NCI-H1092 (cell line): ENCODE measurements around the gene GALNT1.
"Not testable (repeated sequence)": the region's sequence is repeated elsewhere in the genome, so short reads cannot be mapped to it uniquely, and the experiment has no call there.

Experiments used
- DNase-seq: peaks from one replicate; lab custom pipeline; 2025; lab: John Stamatoyannopoulos, UW

Gene GALNT1

GRCh38 chr18:35581546-35581897 is at the start of gene GALNT1:
GALNT1 (plus strand) TSS chr18:35581740; CDS start chr18:35654663, 72,923 bp downstream.
- DNase-seq, result no peak

DNA sequence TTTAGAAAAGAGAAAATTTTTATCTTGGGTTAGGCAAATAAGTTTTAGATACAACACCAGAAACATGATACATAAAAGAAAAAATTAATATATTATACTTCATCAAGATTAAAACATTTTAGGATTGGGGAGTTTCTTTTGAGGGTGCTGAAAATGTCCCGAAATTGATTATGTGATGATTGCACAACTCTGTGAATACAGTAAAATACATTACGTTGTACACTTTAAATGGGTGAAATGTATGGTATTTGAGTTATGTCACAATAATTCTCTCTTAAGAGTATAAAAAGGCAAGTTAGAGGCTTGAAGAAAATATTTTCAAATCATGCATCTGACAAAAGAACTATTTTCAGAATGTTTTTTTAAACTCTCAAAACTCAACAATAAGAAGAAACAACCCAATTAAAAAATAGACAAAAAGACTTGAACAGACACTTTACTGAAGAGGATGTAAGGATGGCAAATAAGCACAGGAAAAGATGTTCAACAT is 47.6 kb upstream of the GALNT1 start:
- DNase-seq, result no peak

GRCh38 chr18:35535297-35535696 is 46.2 kb upstream of the GALNT1 start:
- DNase-seq, result no peak

DNA sequence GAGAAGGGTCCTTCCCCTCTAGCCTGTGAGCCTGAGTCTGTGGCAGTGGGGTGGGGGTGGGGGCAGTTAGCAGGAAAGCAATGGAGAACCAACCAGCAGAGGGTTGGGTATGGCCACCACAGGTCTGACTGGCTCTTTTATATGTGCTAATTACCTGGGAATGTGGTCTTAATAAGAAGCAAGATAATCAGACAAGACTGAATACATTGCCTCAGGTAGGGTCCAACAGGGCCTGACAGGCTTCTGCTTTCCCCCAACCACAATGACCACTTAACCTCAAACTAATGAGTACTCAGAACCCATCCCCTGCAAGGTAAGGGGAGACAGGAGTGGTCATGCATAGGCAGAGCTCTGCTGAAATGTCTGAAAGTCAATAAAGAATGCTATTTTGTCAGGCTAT is 39.2 kb upstream of the GALNT1 start:
- DNase-seq, result no peak

DNA sequence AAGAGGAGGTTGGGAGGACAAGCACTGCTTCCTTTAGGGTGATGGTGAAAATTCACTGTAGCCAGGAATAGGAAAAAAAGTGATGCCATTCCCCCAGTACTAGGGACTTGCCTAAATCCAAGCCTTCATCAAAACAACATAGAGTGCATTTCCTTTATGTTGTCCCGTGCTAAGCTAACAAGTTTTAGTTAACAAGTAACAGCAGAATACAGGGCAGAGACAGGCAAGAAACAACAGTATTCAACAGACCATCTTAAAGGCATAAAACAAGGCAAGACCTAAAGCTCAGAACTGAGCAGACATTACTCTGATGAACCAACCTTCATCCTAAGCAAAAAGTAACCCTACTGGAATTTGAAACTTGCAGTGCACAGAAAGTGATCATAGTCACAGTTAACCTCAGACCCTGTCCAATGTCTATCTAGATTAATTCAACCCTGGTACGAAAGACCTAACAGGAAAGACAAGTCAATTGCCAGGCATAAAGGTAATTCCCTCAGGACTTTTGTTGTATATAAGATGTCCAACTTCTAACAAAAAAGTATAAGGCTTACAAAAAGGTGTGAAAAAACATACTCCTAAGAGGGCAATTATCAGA is 34.4 kb upstream of the GALNT1 start:
- no peak for DNase-seq

- DNase-seq, result no peak
Observed at GRCh38 chr18:35549564-35549963, 32.0 kb upstream of the GALNT1 start.

GRCh38 chr18:35553300-35553699 is 28.2 kb upstream of the GALNT1 start:
- no peak for DNase-seq

- DNase-seq, result not testable (repeated sequence)
Observed at GRCh38 chr18:35555538-35555937, 26.0 kb upstream of the GALNT1 start.

GRCh38 chr18:35559867-35560266 is 21.7 kb upstream of the GALNT1 start:
- no peak for DNase-seq

DNA sequence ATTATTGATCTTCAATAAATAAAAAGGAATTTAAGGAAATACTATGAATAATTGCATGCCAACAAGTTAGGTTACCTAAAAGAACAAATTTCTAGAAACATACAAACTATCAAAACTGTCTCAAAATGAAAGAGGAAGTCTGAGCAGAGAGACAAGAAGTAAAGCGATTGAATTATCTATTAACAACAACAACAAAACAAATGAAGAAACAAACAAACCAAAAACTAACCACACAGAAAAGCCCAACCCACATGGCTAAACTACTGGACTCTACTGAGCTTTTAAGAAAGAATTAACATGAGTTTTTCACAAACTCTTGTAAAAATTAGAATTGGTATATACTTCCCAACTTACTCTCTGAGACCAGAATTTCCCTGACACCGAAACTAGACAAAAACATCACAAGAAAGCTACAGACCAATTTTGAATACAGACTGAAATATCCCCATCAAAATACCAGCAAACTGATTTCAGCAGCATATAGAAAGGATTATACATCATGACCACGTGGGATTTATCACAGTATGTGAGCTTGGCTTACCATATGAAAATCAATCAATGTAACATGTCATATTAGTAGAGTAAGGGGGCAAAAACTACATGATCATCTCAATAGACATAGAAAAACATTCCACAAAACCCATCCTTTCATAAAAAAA is 16.6 kb upstream of the GALNT1 start:
- DNase-seq, result no peak

DNA sequence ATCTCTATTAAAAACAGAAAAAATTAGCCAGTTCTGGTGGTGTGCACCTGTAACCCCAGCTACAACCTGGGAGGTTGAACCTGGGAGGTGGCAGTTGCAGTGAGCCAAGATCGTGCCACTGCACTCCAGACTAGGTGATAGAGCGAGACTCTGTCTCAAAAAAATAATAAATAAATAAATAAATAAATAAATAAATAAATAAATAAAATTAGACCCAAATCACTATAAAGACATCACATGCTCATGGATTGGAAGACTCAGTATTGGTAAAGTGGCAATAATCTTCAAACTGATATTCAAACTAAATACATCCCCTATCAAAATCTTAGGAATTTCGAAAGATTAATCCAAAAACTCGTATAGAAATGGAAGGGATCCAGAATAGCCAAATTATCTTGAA is 15.5 kb upstream of the GALNT1 start:
- DNase-seq, result no peak

- no peak for DNase-seq
Observed at GRCh38 chr18:35570182-35570581, 11.4 kb upstream of the GALNT1 start.

DNA sequence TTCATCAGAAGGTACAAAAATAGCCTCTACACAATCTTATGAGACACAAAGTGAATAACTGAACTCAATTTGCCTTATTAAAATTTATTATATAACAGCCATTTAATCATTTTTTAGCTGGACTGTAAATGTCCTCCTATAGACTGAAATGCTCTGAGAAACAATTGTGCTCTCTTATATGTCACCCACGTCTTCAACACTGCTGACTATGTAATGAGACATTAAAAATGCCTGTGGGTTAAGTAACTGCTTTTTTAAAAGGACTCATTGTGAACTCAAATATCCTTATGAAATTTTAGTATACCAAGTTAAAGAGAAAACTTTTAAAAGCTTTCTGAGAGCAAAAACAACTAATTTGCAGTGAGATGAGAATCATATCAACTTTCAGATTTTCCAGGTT is 10.4 kb upstream of the GALNT1 start:
- DNase-seq, result no peak

GRCh38 chr18:35572644-35573043 is 8.9 kb upstream of the GALNT1 start:
- no peak for DNase-seq

GRCh38 chr18:35573531-35573930 is 8.0 kb upstream of the GALNT1 start:
- DNase-seq, result no peak

- DNase-seq, result not testable (repeated sequence)
Observed at GRCh38 chr18:35576240-35576845, 5.2 kb upstream of the GALNT1 start.

DNA sequence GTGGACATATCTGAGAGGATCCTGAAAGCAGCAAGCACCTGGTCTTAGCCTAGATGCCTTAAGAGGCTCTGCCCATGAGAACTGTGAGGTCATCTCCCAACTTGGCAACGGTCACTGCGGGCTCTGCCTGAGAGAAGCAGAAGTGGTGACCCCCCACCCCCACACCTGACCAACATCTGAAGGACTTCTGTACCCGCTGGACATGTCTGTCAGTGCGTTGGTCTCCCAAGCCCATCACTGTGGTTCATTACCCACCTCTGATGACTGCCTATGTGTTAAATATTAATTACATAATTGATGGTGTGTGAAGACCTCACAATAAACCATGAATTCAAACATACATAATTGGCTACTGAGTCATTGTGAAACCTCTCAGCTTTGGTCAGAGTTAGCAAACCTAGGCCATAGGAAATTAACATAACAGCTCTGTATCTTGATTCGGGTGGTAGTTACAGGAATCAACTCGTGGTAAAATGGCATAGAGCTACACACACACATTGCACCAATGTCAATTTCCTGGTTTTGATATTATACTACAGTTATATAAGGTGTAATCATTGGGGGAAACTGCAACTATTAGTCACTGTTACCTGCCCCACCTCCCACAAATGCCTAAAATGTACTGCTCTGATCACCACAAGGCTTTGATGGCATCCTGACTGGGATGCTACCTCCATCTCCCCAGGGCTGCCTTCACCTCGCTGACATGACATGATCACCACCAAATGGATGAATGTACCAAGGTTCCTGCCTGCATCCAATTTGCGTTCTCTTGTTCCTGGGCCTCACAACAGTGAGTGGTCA is 4.3 kb upstream of the GALNT1 start:
- no peak for DNase-seq

- no peak for DNase-seq
Observed at GRCh38 chr18:35578481-35578880, 3.1 kb upstream of the GALNT1 start.

GRCh38 chr18:35578936-35579335 is 2.6 kb upstream of the GALNT1 start:
- no peak for DNase-seq

GRCh38 chr18:35580701-35581539 is 620 bp upstream of the GALNT1 start:
- DNase-seq, result peak; percentile 41

DNA sequence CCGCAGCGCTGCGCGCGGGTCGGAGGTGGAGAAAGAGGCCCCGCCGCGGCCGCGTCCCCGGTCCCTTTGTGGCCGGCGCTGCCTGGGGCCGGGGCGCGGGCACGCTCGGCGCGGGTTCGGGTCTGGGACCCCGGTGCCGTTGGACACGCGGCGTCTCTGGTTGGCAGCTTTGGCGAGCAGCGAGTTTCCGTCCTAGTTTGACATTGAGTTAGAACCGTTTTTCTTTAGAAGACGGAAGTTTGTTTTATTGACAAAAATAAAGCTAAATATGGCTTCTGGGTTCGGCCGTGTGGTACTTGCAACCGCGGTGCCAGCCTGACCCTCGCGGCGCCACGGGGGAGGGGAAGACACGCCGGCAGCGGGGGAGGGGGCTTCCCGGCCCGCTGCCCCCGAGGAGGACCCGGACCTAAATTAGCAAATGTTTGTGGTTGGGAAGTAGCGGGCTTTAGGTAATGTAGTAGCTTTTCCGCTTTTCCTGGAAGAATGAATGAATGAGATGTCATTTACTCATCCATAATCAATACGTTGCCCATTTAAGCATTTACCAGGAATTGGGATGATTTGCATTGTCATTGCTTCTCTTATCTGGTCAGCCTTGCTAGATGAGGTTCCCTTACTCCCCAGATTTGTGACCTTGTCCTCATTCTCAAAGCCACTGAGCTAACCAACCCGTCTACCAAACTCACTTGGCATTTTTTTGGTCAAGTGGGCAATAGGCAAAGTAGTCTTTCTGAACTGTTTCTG is 530 bp downstream of the GALNT1 start:
- no peak for DNase-seq
